Vagina (tissue), 2 donors: ENCODE results near the gene HADHA. TPM values are rescaled to one million over a fixed set of nuclear protein-coding genes. Genes with fewer than 3 reads are reported as not detected.

Source experiments
- DNase-seq, 2 donors: peaks; one replicate each; pipeline ENCODE4 v3.0.0-alpha.2; 2017; ENCODE audit errors: extremely low spot score in 2 of 2
- H3K27ac ChIP-seq: fragments of 200-600 bp; sonication (generic); one replicate; pipeline ENCODE4 v1.5.1; 2019
- H3K27me3 ChIP-seq: fragments of 200-600 bp; sonication (generic); one replicate; pipeline ENCODE4 v1.5.1; 2019
- H3K36me3 ChIP-seq, 2 donors: fragments of 200-600 bp; sonication (generic); one replicate each; pipeline ENCODE4 v1.5.1; 2017 to 2019
- H3K4me1 ChIP-seq: fragments of 200-600 bp; sonication (generic); one replicate; pipeline ENCODE4 v1.5.1; 2019
- H3K4me3 ChIP-seq, 2 donors: fragments of 200-600 bp; sonication (generic); 1 replicate in 1 of 2; 2 replicates in 1 of 2; pipeline ENCODE4 v1.5.1; 2016 to 2019
- H3K9me3 ChIP-seq: fragments of 200-600 bp; sonication (generic); one replicate; pipeline ENCODE4 v1.5.1; 2019
- CTCF ChIP-seq, 3 experiments: fragments of 450-650 bp in 2 of 3; fragments of 200-600 bp in 1 of 3; sonication (generic) in 1 of 3; IDR thresholded peaks; one replicate each; pipeline ENCODE4 v1.5.1; 2017 to 2019; ENCODE audit warnings: antibody characterized with exemption in 3 of 3, mild to moderate bottlenecking in 2 of 3, moderate library complexity in 2 of 3
- POLR2A ChIP-seq, 2 donors: fragments of 450-650 bp; IDR thresholded peaks; one replicate each; pipeline ENCODE4 v1.6.1; 2017; ENCODE audit warnings: antibody characterized with exemption in 2 of 2, mild to moderate bottlenecking in 2 of 2, moderate library complexity in 2 of 2
- POLR2AphosphoS5 ChIP-seq, 2 donors: sonication (generic); formaldehyde crosslinking; IDR thresholded peaks; one replicate each; pipeline ENCODE4 v1.9.0; 2017; ENCODE audit warnings: antibody characterized with exemption in 2 of 2, mild to moderate bottlenecking in 2 of 2, low read depth in 1 of 2; ENCODE audit not compliant: insufficient read depth in 1 of 2
- intact Hi-C: fragments of 100-400 bp; cut with DNase I; formaldehyde crosslinking; loops from one replicate; pipeline ENCODE4 v1.15.1; 2023
- total RNA-seq: library from RNA; depleted of rRNA; stranded (reverse); fragments of >200 nt; gene quantifications from one replicate; pipeline ENCODE4 v1.2.3, GENCODE V29; 2016

HADHA gene
- total RNA-seq, 1 donor from 2014 or later, result 124 TPM

DNA sequence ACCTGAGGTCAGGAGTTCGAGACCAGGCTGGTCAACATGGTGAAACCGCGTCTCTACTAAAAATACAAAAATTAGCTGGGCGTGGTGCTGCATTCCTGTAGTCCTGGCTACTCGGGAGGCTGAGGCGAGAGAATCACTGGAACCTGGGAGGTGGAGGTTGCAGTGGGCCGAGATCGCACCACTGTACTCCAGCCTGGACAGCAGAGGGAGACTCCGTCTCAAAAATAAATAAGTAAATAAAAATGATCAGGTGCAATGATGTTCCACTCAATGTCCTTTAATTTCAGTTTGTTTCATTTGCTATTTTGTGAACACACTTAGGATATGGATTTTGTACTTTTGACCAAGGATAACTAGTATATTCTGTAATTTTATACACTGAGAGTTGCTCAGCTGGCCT lies 9.3 kb downstream of the HADHA start:
- H3K27ac ChIP-seq, result no peak overlapping the region
- intact Hi-C loops, result no loop called here
- no peaks in the 10 kb centered on the region for H3K9me3 ChIP-seq
- no peak for DNase-seq
- no peak overlapping the region for H3K4me3 ChIP-seq
- H3K36me3 ChIP-seq, result peaks cover 0 to 83% of the 10 kb centered on the region in 2 donors
- no peaks in the 10 kb centered on the region for H3K4me1 ChIP-seq
- no peaks in the 10 kb centered on the region for H3K27me3 ChIP-seq
- TF ChIP-seq POLR2AphosphoS5 (IDR thresholded peaks at IDR 0.05; ENCODE audit: insufficient read depth in 1 of 2, low read depth in 1 of 2), result no peak
- peak in 1 of 3 experiments; percentile 14 for TF ChIP-seq CTCF (IDR thresholded peaks at IDR 0.05)
- TF ChIP-seq POLR2A (IDR thresholded peaks at IDR 0.05), result no peak

DNA sequence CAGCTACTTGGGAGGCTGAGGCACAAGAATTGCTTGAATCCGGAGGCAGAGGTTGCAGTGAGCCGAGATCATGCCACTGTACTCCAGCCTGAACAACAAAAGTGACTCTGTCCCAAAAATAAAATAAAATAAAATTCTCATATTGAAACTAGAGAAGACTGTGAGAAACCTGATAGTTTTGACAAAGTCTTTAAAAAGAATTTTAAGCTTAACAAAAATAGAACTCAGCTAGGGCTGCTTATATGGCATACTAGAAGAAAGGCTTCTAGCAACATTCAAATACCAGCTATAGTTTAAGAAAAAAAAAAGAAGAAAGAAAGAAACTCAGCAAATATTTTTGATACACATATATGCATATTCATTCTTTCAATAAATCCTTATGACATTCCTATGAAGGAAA lies 13.6 kb downstream of the HADHA start:
- Histone ChIP-seq H3K27ac (no peak overlapping the region), H3K4me1 (no peaks in the 10 kb centered on the region), H3K9me3 (no peaks in the 10 kb centered on the region), H3K27me3 (no peaks in the 10 kb centered on the region), H3K4me3 (no peak overlapping the region), H3K36me3 (peaks cover 0 to 93% of the 10 kb centered on the region in 2 donors)
- intact Hi-C loops, result no loop called here
- TF ChIP-seq POLR2A (IDR thresholded peaks at IDR 0.05) (no peak), CTCF (IDR thresholded peaks at IDR 0.05) (no peak), POLR2AphosphoS5 (IDR thresholded peaks at IDR 0.05; ENCODE audit: insufficient read depth in 1 of 2, low read depth in 1 of 2) (no peak)
- DNase-seq, result no peak

DNA sequence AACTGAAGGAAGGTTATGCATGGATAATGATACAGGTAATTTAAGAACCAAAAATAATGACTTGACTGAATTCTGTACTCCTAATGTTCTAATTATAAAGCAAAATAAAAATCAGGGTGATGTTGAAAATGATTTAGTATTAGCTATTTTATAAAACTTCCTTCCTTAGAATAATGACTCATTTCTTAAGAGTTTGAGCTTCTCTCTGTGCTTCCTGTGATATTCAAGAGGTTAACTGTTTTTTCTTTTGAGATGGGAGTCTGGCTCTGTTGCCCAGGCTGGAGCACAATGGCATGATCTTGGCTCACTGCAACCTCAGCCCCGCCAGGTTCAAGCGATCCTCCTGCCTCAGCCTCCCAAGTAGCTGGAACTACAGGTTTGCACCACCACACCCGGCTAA lies 14.8 kb downstream of the HADHA start:
- no peaks in the 10 kb centered on the region for H3K27me3 ChIP-seq
- TF ChIP-seq CTCF (IDR thresholded peaks at IDR 0.05), result no peak
- TF ChIP-seq POLR2A (IDR thresholded peaks at IDR 0.05), result no peak
- no peak for TF ChIP-seq POLR2AphosphoS5 (IDR thresholded peaks at IDR 0.05; ENCODE audit: insufficient read depth in 1 of 2, low read depth in 1 of 2)

DNA sequence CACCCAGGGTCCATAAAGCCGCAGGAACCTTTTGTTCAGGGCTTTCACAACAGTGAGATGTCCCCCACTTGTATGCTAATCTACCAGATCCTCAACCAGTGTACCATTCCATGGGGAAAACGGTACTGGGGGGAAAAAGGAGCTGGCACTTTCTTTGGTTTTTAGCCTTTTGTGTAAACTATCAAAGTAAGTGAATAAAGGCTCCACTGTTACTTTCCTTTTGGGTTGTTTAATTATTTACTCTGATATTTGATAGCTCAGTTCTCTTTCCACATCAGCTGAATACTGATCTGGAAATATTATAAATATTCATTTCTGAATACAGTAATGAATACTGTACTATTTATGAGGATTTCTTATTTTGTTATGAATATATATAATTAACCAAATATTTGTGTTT lies 20.3 kb downstream of the HADHA start:
- no peak overlapping the region for H3K27ac ChIP-seq
- H3K9me3 ChIP-seq, result no peaks in the 10 kb centered on the region
- no peak overlapping the region for H3K4me3 ChIP-seq
- H3K36me3 ChIP-seq, result peaks cover 0 to 35% of the 10 kb centered on the region in 2 donors
- H3K4me1 ChIP-seq, result no peaks in the 10 kb centered on the region
- no peaks in the 10 kb centered on the region for H3K27me3 ChIP-seq
- no peak for DNase-seq
- intact Hi-C loops, result no loop called here
- TF ChIP-seq POLR2AphosphoS5 (IDR thresholded peaks at IDR 0.05; ENCODE audit: insufficient read depth in 1 of 2, low read depth in 1 of 2) (no peak), POLR2A (IDR thresholded peaks at IDR 0.05) (no peak), CTCF (IDR thresholded peaks at IDR 0.05) (no peak)

More for the DNA sequence above, 14.8 kb downstream of the HADHA start:
- Histone ChIP-seq H3K4me1 (no peaks in the 10 kb centered on the region), H3K4me3 (no peak overlapping the region), H3K36me3 (peaks cover 0 to 81% of the 10 kb centered on the region in 2 donors), H3K27ac (no peak overlapping the region), H3K9me3 (no peaks in the 10 kb centered on the region)
- intact Hi-C loops, result no loop called here
- no peak for DNase-seq

DNA sequence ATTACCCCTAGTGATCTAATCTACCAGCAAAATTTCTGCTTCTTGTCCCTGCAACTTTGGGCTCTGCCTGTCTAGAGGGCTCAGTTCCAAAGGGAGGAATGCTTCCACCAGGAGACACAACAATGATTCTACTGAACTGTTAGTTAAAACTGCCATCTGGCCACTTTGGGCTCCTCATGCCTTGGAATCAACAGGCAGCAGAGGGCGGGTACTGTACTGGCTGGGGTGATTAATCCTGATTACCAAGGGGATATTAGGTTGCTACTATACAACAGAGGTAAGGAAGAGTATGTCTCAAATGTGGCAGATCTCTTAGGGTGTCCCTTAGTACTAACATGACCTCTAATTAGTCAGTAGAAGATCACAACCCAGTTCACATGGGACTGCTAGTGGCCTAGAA lies 21.4 kb downstream of the HADHA start:
- no peak for TF ChIP-seq POLR2A (IDR thresholded peaks at IDR 0.05)
- no peak for TF ChIP-seq POLR2AphosphoS5 (IDR thresholded peaks at IDR 0.05; ENCODE audit: insufficient read depth in 1 of 2, low read depth in 1 of 2)
- TF ChIP-seq CTCF (IDR thresholded peaks at IDR 0.05), result no peak
- peaks cover 0 to 30% of the 10 kb centered on the region in 2 donors for H3K36me3 ChIP-seq

More for the DNA sequence above, 21.4 kb downstream of the HADHA start:
- no peak for DNase-seq
- intact Hi-C loops, result no loop called here
- H3K4me1 ChIP-seq, result no peaks in the 10 kb centered on the region
- H3K27me3 ChIP-seq, result no peaks in the 10 kb centered on the region
- H3K27ac ChIP-seq, result no peak overlapping the region
- no peaks in the 10 kb centered on the region for H3K9me3 ChIP-seq
- H3K4me3 ChIP-seq, result no peak overlapping the region
